Measurements from ENCODE around the gene LRRC27. TPM values are rescaled to one million over a fixed set of nuclear protein-coding genes. Genes with fewer than 3 reads are reported as not detected.

LRRC27 gene
- total RNA-seq, 3 donors from 2014 or later = 6.2 to 19.3 (median 8.2) TPM

DNA sequence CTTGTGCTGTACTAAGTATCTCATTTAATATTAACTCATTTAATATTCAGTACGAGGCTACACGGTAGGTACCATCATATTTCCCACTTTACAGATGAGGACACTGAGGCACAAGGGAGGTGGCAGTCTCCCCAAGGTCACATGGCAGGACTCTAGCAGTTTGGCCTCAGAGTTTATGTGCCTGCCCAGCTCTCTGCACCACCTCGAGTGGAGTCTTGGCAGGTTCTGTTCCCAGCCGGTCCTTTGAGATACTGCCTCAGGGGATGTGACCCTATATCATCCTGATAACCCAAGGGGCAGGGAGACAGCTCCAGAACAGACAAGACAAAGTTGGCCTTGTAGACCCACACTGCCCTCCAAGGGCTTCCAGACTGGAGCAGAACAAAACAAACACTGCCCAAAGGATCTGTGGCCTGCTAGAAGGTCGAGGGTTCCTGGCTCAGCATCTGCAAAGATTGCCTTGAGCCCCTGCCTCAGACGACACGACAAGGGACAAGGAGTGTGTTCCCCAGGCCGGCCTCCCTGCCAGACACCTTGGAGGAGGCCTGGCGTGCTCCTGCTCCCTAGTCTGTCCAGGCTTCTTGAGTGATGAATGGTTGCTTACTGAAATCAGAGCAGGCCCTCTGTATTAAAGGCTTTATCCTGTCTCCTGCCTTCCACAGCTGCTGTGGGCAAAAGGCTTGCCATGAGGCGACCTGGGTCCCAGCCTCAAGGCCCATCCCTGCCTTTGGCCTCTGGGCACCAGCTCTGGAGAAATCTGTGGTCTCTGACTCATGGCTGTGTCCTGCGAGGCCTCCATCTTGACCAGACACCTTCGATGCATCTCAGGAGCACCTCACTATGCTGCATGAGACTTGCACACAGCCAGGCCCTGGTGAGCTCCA lies 61.1 kb downstream of the LRRC27 start:
- H3K36me3 ChIP-seq = no peaks in the 10 kb centered on the region
- no peak overlapping the region for H3K4me3 ChIP-seq
- no peak for TF ChIP-seq POLR2AphosphoS5 (IDR thresholded peaks at IDR 0.05)
- TF ChIP-seq, protein P1, sequence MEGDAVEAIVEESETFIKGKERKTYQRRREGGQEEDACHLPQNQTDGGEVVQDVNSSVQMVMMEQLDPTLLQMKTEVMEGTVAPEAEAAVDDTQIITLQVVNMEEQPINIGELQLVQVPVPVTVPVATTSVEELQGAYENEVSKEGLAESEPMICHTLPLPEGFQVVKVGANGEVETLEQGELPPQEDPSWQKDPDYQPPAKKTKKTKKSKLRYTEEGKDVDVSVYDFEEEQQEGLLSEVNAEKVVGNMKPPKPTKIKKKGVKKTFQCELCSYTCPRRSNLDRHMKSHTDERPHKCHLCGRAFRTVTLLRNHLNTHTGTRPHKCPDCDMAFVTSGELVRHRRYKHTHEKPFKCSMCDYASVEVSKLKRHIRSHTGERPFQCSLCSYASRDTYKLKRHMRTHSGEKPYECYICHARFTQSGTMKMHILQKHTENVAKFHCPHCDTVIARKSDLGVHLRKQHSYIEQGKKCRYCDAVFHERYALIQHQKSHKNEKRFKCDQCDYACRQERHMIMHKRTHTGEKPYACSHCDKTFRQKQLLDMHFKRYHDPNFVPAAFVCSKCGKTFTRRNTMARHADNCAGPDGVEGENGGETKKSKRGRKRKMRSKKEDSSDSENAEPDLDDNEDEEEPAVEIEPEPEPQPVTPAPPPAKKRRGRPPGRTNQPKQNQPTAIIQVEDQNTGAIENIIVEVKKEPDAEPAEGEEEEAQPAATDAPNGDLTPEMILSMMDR (IDR thresholded peaks at IDR 0.05) = no peak
- TF ChIP-seq POLR2A (IDR thresholded peaks at IDR 0.05) = no peak
- intact Hi-C loops (cut with DNase I; ENCODE audit: low total_unique reads) = loop anchor here (5.0 kb wide), 1 partner anchor 54 kb away; no protein-coding TSS in a partner anchor
- DNase-seq (ENCODE audit: low spot score in 2 of 2) = no peak
- peaks cover under 1 to 13% of the 10 kb centered on the region in 2 donors for H3K4me1 ChIP-seq
- peak overlapping the region in 1 of 2 donors; percentile 9 for H3K27ac ChIP-seq
- H3K27me3 ChIP-seq = no peaks in the 10 kb centered on the region
- H3K9me3 ChIP-seq = no peaks in the 10 kb centered on the region

DNA sequence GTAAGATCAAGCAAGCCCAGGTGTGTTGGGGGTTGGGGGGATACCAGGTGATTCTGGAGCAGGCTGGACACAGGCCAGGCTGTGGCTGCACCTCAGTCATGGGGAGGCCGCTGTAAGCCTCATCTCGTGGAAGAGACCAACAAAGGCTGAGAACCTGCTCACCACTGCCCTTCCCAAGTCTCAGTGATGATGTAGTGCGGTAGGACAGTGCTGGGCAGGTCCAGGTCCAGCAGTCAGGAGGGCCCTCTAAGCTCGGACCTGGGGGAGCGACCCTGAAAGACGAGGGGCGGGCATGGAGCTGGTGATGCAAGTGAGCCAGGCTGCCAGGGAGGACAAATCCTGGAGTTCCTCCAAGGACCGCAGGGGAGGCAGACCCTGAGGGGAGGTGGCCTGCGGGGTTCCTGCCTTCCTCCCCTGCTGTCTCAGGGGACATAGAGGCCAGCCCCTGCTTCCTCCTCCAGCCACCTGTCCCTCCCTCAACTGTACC lies 61.7 kb downstream of the LRRC27 start:
- Histone ChIP-seq H3K36me3 (no peaks in the 10 kb centered on the region), H3K4me1 (peaks cover 8 to 16% of the 10 kb centered on the region in 2 donors), H3K9me3 (no peaks in the 10 kb centered on the region), H3K27ac (peak overlapping the region in 1 of 2 donors; percentile 9), H3K27me3 (no peaks in the 10 kb centered on the region), H3K4me3 (no peak overlapping the region)
- intact Hi-C loops (cut with DNase I; ENCODE audit: low total_unique reads) = loop anchor here (5.0 kb wide), 1 partner anchor 54 kb away; no protein-coding TSS in a partner anchor
- no peak for DNase-seq (ENCODE audit: low spot score in 2 of 2)
- TF ChIP-seq POLR2AphosphoS5 (IDR thresholded peaks at IDR 0.05) (no peak), POLR2A (IDR thresholded peaks at IDR 0.05) (no peak)
- TF ChIP-seq, protein P1 (IDR thresholded peaks at IDR 0.05) = no peak

DNA sequence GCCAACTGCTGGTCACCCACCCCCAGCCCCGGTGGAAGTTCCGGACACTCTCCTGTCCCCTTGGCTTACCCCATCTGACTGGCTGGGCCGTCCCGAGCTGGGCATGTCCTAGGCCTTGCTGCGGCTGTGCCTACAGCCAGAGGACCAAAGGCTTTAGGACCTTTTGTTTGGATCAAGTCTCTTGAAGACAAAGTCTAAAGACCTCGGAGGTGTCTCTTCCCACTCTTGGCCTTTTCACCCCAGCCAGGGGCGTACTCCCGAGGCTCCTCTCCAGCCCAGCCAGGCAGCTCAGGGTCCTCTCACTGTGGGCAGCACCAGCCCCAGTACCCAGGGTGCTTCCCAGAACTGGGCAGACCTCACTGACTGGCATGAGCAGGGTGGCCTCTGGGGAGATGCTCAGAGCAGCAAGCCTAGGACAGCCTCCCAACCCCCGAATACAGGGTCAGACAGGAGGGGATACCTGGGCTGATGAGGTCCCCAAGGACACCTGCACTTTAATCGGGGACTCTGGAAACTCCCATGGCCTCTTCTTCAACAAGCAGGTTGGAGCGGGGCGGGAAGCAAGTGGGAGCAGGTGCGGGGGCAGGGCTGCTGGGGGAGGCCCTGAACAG lies 62.3 kb downstream of the LRRC27 start:
- Histone ChIP-seq H3K36me3 (no peaks in the 10 kb centered on the region), H3K27me3 (no peaks in the 10 kb centered on the region), H3K4me3 (no peak overlapping the region), H3K4me1 (peaks cover 10 to 11% of the 10 kb centered on the region in 2 donors), H3K27ac (peak overlapping the region; percentile 96 to 97), H3K9me3 (no peaks in the 10 kb centered on the region)
- no peak for DNase-seq (ENCODE audit: low spot score in 2 of 2)
- TF ChIP-seq, protein P1 (IDR thresholded peaks at IDR 0.05) = no peak
- TF ChIP-seq POLR2A (IDR thresholded peaks at IDR 0.05) (no peak), POLR2AphosphoS5 (IDR thresholded peaks at IDR 0.05) (no peak)
- intact Hi-C loops (cut with DNase I; ENCODE audit: low total_unique reads) = loop anchor here (5.0 kb wide), 1 partner anchor 53 kb away; no protein-coding TSS in a partner anchor

DNA sequence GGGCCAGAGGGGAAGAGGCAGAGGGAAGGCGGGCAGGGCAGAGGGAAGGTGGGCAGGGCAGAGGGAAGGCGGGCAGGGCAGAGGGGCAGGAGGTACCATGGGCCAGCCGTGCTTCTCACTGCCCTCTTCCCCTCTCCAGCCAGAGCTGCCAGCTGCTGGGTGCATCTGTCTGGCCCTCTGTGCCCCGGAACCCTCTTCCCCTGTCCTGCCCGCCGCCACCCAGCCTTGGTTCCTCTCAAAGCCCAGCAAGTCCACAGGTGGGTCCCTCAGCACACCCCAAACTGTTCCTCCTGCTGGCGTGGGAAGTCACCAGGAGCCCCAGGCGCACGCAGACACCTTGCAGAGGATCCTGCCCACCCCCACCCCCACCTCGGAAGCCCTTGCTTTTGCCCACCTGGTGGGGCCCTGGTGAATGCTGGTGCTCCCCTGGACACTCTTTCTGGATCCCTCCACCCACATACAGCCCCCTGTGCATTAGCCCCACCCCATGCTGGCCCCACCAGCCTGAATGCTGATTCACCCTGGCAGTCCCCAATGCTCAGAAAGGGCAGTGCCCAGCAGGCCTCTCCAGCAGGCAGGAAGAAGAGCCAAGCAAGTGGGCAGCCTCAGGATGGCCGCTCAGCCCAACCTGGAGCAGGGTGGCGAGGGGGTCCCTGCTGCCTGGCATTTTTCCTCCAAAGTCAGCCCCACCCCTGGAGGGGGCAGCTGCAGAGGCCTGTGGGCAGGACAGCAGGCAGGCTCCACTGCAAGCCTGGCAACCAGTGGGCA lies 63.1 kb downstream of the LRRC27 start:
- Histone ChIP-seq H3K27ac (peak overlapping the region; percentile 96 to 97), H3K4me1 (peaks cover 9 to 10% of the 10 kb centered on the region in 2 donors)

More for the DNA sequence above, 63.1 kb downstream of the LRRC27 start:
- no peaks in the 10 kb centered on the region for H3K36me3 ChIP-seq
- DNase-seq (ENCODE audit: low spot score in 2 of 2) = no peak
- H3K4me3 ChIP-seq = peak overlapping the region; percentile 59 to 96 (median 83)
- TF ChIP-seq POLR2AphosphoS5 (IDR thresholded peaks at IDR 0.05) (no peak), POLR2A (IDR thresholded peaks at IDR 0.05) (no peak)
- TF ChIP-seq, protein P1 (IDR thresholded peaks at IDR 0.05) = no peak
- no peaks in the 10 kb centered on the region for H3K9me3 ChIP-seq
- no peaks in the 10 kb centered on the region for H3K27me3 ChIP-seq
- intact Hi-C loops (cut with DNase I; ENCODE audit: low total_unique reads) = loop anchor here (5.0 kb wide), 1 partner anchor 52 kb away; no protein-coding TSS in a partner anchor

All from breast epithelium (tissue), 4 donors.